Measurements from ENCODE around the gene COLEC12. TPM values are rescaled to one million over a fixed set of nuclear protein-coding genes. Genes with fewer than 3 reads are reported as not detected.

The COLEC12 gene
- total RNA-seq, 1 experiment from 2014 or later, result not detected

DNA sequence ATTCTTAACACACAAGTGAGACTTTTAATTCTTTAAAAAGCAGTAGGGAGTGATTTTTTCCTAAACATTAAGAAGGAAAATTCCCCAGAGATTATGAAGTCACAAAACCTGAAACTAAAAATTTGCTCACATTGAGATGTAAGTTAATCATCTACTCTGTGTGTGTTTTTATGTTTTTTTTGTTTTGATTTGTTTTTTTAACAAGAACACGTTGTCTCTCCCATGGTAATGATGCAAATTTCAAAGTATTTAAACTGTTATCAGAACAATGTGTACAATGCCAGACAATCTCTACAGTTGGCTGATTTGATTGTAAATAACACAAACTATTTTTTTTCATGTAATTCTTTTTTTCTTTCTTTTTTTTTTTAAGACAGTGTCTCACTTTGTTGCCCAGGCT is 71.5 kb downstream of the COLEC12 start:
- Histone ChIP-seq H3K27me3 (ENCODE audit: insufficient read depth, low read length) (no peaks in the 10 kb centered on the region), H3K4me2 (ENCODE audit: low read length) (no peak overlapping the region), H3K79me2 (ENCODE audit: insufficient read depth, low read length) (no peaks in the 10 kb centered on the region), H3K27ac (ENCODE audit: low read depth, low read length) (no peak overlapping the region), H3K4me1 (ENCODE audit: control insufficient read depth in 1 of 2, insufficient read depth in 2 of 2, low read length in 2 of 2) (0 out of 4 replicates have a peak, but pooled peaks cover 0 to 6% of the 10 kb centered on the region in 2 experiments), H2AFZ (ENCODE audit: low read depth, low read length, poor library complexity, severe bottlenecking) (no peak overlapping the region), H3K9me2 (ENCODE audit: insufficient read depth) (no peaks in the 10 kb centered on the region), H3K4me3 (replicated peaks in 1 of 2; ENCODE audit: low read depth in 1 of 2, low read length in 2 of 2) (no peak overlapping the region), H3K9ac (ENCODE audit: low read length) (no peak overlapping the region), H3K36me3 (ENCODE audit: control insufficient read depth in 1 of 2, insufficient read depth in 2 of 2, low read length in 2 of 2) (no peaks in the 10 kb centered on the region), H3K9me3 (ENCODE audit: control insufficient read depth in 1 of 2, insufficient read depth in 1 of 2, low read depth in 1 of 2, low read length in 2 of 2) (no peaks in the 10 kb centered on the region), H4K20me1 (ENCODE audit: insufficient read depth) (no peaks in the 10 kb centered on the region)
- no peak for ATAC-seq
- BruUV-seq (replicated peaks), result no TSS peak
- CTCF ChIA-PET, result no interaction called here
- no peak for DNase-seq (ENCODE audit: low read depth, low spot score)
- POLR2A ChIA-PET, result no interaction called here
- intact Hi-C loops (cut with micrococcal nuclease), result no loop called here
- RAD21 ChIA-PET (ENCODE audit: low non-redundant PET in 1 of 2, low total read pairs in 2 of 2, uncharacterized antibody in 2 of 2, unreplicated experiment in 2 of 2), result no interaction called here
- TF ChIP-seq CEBPB (IDR thresholded peaks at IDR 0.05; ENCODE audit: low read depth) (no peak), EZH2 (IDR thresholded peaks at IDR 0.05) (no peak), JUND (IDR thresholded peaks at IDR 0.05) (no peak), EZH2phosphoT487 (IDR thresholded peaks at IDR 0.05; ENCODE audit: borderline replicate concordance) (no peak), ZNF274 (IDR thresholded peaks at IDR 0.05; ENCODE audit: low read depth, low read length) (no peak), EGR1 (IDR thresholded peaks at IDR 0.05; ENCODE audit: low read depth) (no peak), ZFX (IDR thresholded peaks at IDR 0.05) (no peak), TCF7L2 (IDR thresholded peaks at IDR 0.05; ENCODE audit: borderline replicate concordance, extremely low read depth, insufficient read depth, insufficient read length) (no peak), POLR2A (IDR thresholded peaks at IDR 0.05; ENCODE audit: borderline replicate concordance, extremely low read depth, insufficient read depth, insufficient read length) (no peak), YY1 (IDR thresholded peaks at IDR 0.05; ENCODE audit: extremely low read depth, insufficient replicate concordance, low read depth, low read length) (no peak), CBX3 (IDR thresholded peaks at IDR 0.05; ENCODE audit: low read depth) (no peak), SIN3A (IDR thresholded peaks at IDR 0.05; ENCODE audit: low read depth) (no peak), SP1 (IDR thresholded peaks at IDR 0.05; ENCODE audit: low read depth) (no peak), FOSL1 (IDR thresholded peaks at IDR 0.05; ENCODE audit: low read depth) (no peak)
- TF ChIP-seq, protein P1, sequence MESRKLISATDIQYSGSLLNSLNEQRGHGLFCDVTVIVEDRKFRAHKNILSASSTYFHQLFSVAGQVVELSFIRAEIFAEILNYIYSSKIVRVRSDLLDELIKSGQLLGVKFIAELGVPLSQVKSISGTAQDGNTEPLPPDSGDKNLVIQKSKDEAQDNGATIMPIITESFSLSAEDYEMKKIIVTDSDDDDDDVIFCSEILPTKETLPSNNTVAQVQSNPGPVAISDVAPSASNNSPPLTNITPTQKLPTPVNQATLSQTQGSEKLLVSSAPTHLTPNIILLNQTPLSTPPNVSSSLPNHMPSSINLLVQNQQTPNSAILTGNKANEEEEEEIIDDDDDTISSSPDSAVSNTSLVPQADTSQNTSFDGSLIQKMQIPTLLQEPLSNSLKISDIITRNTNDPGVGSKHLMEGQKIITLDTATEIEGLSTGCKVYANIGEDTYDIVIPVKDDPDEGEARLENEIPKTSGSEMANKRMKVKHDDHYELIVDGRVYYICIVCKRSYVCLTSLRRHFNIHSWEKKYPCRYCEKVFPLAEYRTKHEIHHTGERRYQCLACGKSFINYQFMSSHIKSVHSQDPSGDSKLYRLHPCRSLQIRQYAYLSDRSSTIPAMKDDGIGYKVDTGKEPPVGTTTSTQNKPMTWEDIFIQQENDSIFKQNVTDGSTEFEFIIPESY (IDR thresholded peaks at IDR 0.05; ENCODE audit: extremely low read depth, insufficient replicate concordance, low read length), result no peak
- TF ChIP-seq, protein P2, sequence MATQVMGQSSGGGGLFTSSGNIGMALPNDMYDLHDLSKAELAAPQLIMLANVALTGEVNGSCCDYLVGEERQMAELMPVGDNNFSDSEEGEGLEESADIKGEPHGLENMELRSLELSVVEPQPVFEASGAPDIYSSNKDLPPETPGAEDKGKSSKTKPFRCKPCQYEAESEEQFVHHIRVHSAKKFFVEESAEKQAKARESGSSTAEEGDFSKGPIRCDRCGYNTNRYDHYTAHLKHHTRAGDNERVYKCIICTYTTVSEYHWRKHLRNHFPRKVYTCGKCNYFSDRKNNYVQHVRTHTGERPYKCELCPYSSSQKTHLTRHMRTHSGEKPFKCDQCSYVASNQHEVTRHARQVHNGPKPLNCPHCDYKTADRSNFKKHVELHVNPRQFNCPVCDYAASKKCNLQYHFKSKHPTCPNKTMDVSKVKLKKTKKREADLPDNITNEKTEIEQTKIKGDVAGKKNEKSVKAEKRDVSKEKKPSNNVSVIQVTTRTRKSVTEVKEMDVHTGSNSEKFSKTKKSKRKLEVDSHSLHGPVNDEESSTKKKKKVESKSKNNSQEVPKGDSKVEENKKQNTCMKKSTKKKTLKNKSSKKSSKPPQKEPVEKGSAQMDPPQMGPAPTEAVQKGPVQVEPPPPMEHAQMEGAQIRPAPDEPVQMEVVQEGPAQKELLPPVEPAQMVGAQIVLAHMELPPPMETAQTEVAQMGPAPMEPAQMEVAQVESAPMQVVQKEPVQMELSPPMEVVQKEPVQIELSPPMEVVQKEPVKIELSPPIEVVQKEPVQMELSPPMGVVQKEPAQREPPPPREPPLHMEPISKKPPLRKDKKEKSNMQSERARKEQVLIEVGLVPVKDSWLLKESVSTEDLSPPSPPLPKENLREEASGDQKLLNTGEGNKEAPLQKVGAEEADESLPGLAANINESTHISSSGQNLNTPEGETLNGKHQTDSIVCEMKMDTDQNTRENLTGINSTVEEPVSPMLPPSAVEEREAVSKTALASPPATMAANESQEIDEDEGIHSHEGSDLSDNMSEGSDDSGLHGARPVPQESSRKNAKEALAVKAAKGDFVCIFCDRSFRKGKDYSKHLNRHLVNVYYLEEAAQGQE (IDR thresholded peaks at IDR 0.05; ENCODE audit: low read depth), result no peak
- TF ChIP-seq, protein P3, sequence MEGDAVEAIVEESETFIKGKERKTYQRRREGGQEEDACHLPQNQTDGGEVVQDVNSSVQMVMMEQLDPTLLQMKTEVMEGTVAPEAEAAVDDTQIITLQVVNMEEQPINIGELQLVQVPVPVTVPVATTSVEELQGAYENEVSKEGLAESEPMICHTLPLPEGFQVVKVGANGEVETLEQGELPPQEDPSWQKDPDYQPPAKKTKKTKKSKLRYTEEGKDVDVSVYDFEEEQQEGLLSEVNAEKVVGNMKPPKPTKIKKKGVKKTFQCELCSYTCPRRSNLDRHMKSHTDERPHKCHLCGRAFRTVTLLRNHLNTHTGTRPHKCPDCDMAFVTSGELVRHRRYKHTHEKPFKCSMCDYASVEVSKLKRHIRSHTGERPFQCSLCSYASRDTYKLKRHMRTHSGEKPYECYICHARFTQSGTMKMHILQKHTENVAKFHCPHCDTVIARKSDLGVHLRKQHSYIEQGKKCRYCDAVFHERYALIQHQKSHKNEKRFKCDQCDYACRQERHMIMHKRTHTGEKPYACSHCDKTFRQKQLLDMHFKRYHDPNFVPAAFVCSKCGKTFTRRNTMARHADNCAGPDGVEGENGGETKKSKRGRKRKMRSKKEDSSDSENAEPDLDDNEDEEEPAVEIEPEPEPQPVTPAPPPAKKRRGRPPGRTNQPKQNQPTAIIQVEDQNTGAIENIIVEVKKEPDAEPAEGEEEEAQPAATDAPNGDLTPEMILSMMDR (IDR thresholded peaks at IDR 0.05 in 2 of 3, conservative IDR thresholded peaks at IDR 0.05 in 1 of 3; ENCODE audit: borderline replicate concordance in 1 of 3, insufficient read depth in 1 of 3, low read depth in 2 of 3, low read length in 2 of 3), result no peak

All from HCT116 (cell line).